SK-N-SH (cell line): Measurements from ENCODE around the gene PRR19. TPM values are rescaled to one million over a fixed set of nuclear protein-coding genes. Genes with fewer than 3 reads are reported as not detected.

Experiments
- CTCF ChIA-PET: fragments of 300-600, 350-600 bp; formaldehyde crosslinking; extraction: SDS; loops from one replicate; lab custom pipeline; 2021; lab: Yijun Ruan, JAX
- POLR2A ChIA-PET: fragments of 350-600 bp; sonication (Branson Sonifier 250); formaldehyde crosslinking; extraction: SDS; loops from one replicate; lab custom pipeline; 2020; ENCODE audit warnings: antibody characterized with exemption, inconsistent platforms; lab: Yijun Ruan, JAX
- DNase-seq: peaks from one replicate; pipeline ENCODE4 v3.0.0; 2012
- H2AFZ ChIP-seq: fragments of 200-600 bp; sonication (generic); 2 replicates; pipeline ENCODE4 v1.8.1; 2016; ENCODE audit warnings: antibody characterized with exemption, mild to moderate bottlenecking, low read depth
- H3F3A ChIP-seq: fragments of 200-600 bp; sonication (generic); replicated peaks from 2 replicates; pipeline ENCODE3; 2016; ENCODE audit warnings: antibody characterized with exemption, mild to moderate bottlenecking; ENCODE audit not compliant: insufficient read depth
- H3K27ac ChIP-seq, 2 experiments: fragments of 200-500 bp in 1 of 2; fragments of 200-600 bp in 1 of 2; sonication (Bioruptor generic) in 1 of 2; sonication (generic), shearing (Covaris generic) in 1 of 2; 2 replicates each; pipeline versions ENCODE4 v1.5.1 to v1.6.1; 2014 to 2016; ENCODE audit warnings: low read depth in 2 of 2, inconsistent platforms in 1 of 2, low read length in 1 of 2, mild to moderate bottlenecking in 1 of 2, mixed read lengths in 1 of 2
- H3K27me3 ChIP-seq: fragments of 200-600 bp; sonication (generic), shearing (Covaris generic); 2 replicates; pipeline ENCODE4 v1.6.1; 2016; ENCODE audit warnings: mixed run types; ENCODE audit not compliant: insufficient read depth
- H3K36me3 ChIP-seq, 2 experiments: fragments of 200-500 bp in 1 of 2; fragments of 200-600 bp in 1 of 2; sonication (Bioruptor generic) in 1 of 2; sonication (generic) in 1 of 2; replicated peaks in 1 of 2; 2 replicates each; pipeline versions ENCODE3 to v1.5.1; 2014 to 2016; ENCODE audit warnings: low read length in 1 of 2, mild to moderate bottlenecking in 1 of 2; ENCODE audit not compliant: insufficient read depth in 2 of 2, control insufficient read depth in 1 of 2
- H3K4me1 ChIP-seq, 2 experiments: fragments of 200-500 bp in 1 of 2; fragments of 200-600 bp in 1 of 2; sonication (Bioruptor generic) in 1 of 2; sonication (generic), shearing (Covaris generic) in 1 of 2; 2 replicates each; pipeline versions ENCODE4 v1.5.1 to v1.6.1; 2014 to 2016; ENCODE audit warnings: low read depth in 1 of 2, low read length in 1 of 2, mixed run types in 1 of 2; ENCODE audit not compliant: insufficient read depth in 2 of 2, control insufficient read depth in 1 of 2
- H3K4me2 ChIP-seq: fragments of 200-600 bp; sonication (generic), shearing (Covaris generic); 2 replicates; pipeline ENCODE4 v1.6.1; 2017; ENCODE audit warnings: mixed run types
- H3K4me3 ChIP-seq, 2 experiments: fragments of 200-500 bp in 1 of 2; fragments of 200-600 bp in 1 of 2; sonication (Bioruptor generic) in 1 of 2; sonication (generic), shearing (Covaris generic) in 1 of 2; 2 replicates each; pipeline versions ENCODE4 v1.5.1 to v1.8.1; 2014 to 2016; ENCODE audit warnings: low read depth in 2 of 2, inconsistent platforms in 1 of 2, low read length in 1 of 2, mild to moderate bottlenecking in 1 of 2, mixed read lengths in 1 of 2, moderate library complexity in 1 of 2
- H3K79me2 ChIP-seq: fragments of 200-600 bp; sonication (generic); 2 replicates; pipeline ENCODE4 v1.8.1; 2017; ENCODE audit warnings: mild to moderate bottlenecking; ENCODE audit not compliant: insufficient read depth
- H3K9ac ChIP-seq: fragments of 200-600 bp; sonication (generic); 2 replicates; pipeline ENCODE4 v1.6.1; 2017; ENCODE audit warnings: mixed run types
- H3K9me2 ChIP-seq: fragments of 200-600 bp; sonication (generic); 2 replicates; pipeline ENCODE4 v1.6.1; 2017; ENCODE audit warnings: mixed run types
- H3K9me3 ChIP-seq: fragments of 200-600 bp; sonication (generic); 2 replicates; pipeline ENCODE4 v1.6.1; 2017; ENCODE audit warnings: mixed run types, mild to moderate bottlenecking, moderate library complexity
- H4K20me1 ChIP-seq: fragments of 200-600 bp; sonication (generic); 2 replicates; pipeline ENCODE4 v1.6.1; 2017; ENCODE audit warnings: mild to moderate bottlenecking, mixed run types; ENCODE audit not compliant: insufficient read depth
- ELF1 ChIP-seq: IDR thresholded peaks from 2 replicates; pipeline ENCODE4 v1.4.0; 2012
- EZH2phosphoT487 ChIP-seq: fragments of 200-600 bp; sonication (generic); IDR thresholded peaks from 2 replicates; pipeline ENCODE4 v1.6.1; 2017; ENCODE audit warnings: low read depth, mixed run types, mild to moderate bottlenecking, antibody characterized with exemption, moderate library complexity, borderline replicate concordance
- FOSL2 ChIP-seq: IDR thresholded peaks from 2 replicates; pipeline ENCODE4 v1.4.0; 2012; ENCODE audit warnings: low read depth, mild to moderate bottlenecking, moderate library complexity, borderline replicate concordance
- GABPA ChIP-seq: IDR thresholded peaks from 2 replicates; pipeline ENCODE4 v1.4.0; 2012; ENCODE audit warnings: low read depth, mild to moderate bottlenecking
- MEF2A ChIP-seq: IDR thresholded peaks from 2 replicates; pipeline ENCODE4 v1.4.0; 2012; ENCODE audit warnings: low read depth, borderline replicate concordance
- NFIC ChIP-seq: IDR thresholded peaks from 2 replicates; pipeline ENCODE4 v1.4.0; 2012; ENCODE audit warnings: borderline replicate concordance
- POLR2AphosphoS5 ChIP-seq: IDR thresholded peaks from 2 replicates; pipeline ENCODE4 v1.6.1; 2012; ENCODE audit warnings: low read depth, low read length
- RCOR1 ChIP-seq: fragments of 150-350 bp; IDR thresholded peaks from 2 replicates; pipeline ENCODE4 v1.6.1; 2017; ENCODE audit warnings: antibody characterized with exemption, low read length
- REST ChIP-seq: IDR thresholded peaks from 2 replicates; pipeline ENCODE4 v1.6.1; 2012; ENCODE audit warnings: mild to moderate bottlenecking, low read depth, low read length, moderate library complexity
- SIN3A ChIP-seq: IDR thresholded peaks from 2 replicates; pipeline ENCODE4 v1.6.1; 2012; ENCODE audit warnings: low read depth, mild to moderate bottlenecking, low read length, moderate library complexity, borderline replicate concordance
- SMC3 ChIP-seq: IDR thresholded peaks from 2 replicates; pipeline ENCODE4 v1.6.1; 2012; ENCODE audit warnings: low read depth, low read length, improper control_type of control experiment
- TAF1 ChIP-seq: IDR thresholded peaks from 2 replicates; pipeline ENCODE4 v1.6.1; 2012; ENCODE audit warnings: low read depth, mild to moderate bottlenecking, low read length, moderate library complexity, borderline replicate concordance
- TCF12 ChIP-seq: IDR thresholded peaks from 2 replicates; pipeline ENCODE4 v1.4.0; 2012
- TEAD4 ChIP-seq: IDR thresholded peaks from 2 replicates; pipeline ENCODE4 v1.4.0; 2012; ENCODE audit warnings: mild to moderate bottlenecking, borderline replicate concordance; ENCODE audit not compliant: insufficient read depth
- USF1 ChIP-seq: IDR thresholded peaks from 2 replicates; pipeline ENCODE4 v1.4.0; 2012; ENCODE audit warnings: low read depth, borderline replicate concordance
- YY1 ChIP-seq: IDR thresholded peaks from 2 replicates; pipeline ENCODE4 v1.4.0; 2012; ENCODE audit warnings: low read depth, mild to moderate bottlenecking
- WGBS: methylation state at CpG from one replicate; pipeline ENCODE4 v1.1.6; 2017; ENCODE audit warnings: low lambda C conversion rate; 5-methylcytosine and 5-hydroxymethylcytosine counted together
- polyA plus RNA-seq, 3 experiments: library from polyadenylated mRNA; depleted of rRNA; stranded (reverse); fragments of >200 nt; gene quantifications; 2 replicates each; pipeline ENCODE4 v1.2.3, GENCODE V29; 2012
- TF ChIP-seq, protein P1 (sequence below): IDR thresholded peaks from 2 replicates; pipeline ENCODE4 v1.4.0; 2012; ENCODE audit warnings: low read depth
- TF ChIP-seq, protein P2 (sequence below): fragments of 200-600 bp; sonication (generic); IDR thresholded peaks from 2 replicates; pipeline ENCODE4 v1.6.1; 2017; ENCODE audit warnings: antibody characterized with exemption, mild to moderate bottlenecking, moderate library complexity

Gene PRR19
- polyA plus RNA-seq, 1 of the 3 experiments (the other 2 are of a cell fraction), result 1.3 TPM

DNA sequence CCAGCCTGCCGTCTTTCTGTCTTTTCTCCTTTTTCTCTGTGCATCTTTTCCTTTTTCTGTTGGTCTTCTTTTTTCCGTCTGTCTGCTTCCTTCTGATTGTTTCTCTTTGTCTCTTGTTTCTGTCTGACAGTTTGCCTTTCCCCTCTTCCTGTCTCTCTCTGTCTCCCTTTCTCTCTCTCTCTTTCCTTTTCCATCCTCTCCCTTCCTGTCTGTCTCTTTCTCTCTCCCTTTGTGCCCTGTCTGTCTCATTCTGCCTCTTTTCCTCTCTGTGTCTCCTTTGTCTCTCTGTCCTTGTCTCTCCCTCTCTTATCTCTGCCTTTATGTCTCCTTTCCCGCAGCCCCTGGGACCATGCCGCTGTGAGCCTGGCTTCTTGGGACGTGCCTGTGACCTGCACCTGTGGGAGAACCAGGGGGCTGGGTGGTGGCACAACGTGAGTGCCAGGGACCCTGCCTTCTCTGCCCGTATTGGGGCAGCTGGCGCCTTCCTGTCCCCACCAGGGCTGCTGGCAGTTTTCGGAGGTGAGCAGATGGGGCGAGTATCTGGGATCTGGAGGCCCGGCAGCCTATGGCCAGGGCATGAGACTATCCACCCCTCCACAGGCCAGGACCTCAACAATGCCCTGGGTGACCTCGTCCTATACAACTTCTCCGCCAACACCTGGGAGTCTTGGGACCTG lies 32.9 kb downstream of the PRR19 start (continued):
- no peak for TF ChIP-seq REST
- TF ChIP-seq TAF1, result no peak
- no peak for TF ChIP-seq TCF12
- TF ChIP-seq, all 33 proteins: peak for 0

- Histone ChIP-seq H4K20me1 (no peaks in the 10 kb centered on the region), H3K36me3 (peaks cover 8 to 9% of the 10 kb centered on the region in 2 experiments), H3K9ac (no peak overlapping the region), H3K4me1 (no peaks in the 10 kb centered on the region), H2AFZ (no peak overlapping the region), H3K27ac (no peak overlapping the region), H3F3A (no peaks in the 10 kb centered on the region), H3K79me2 (0 out of 2 replicates have a peak, but pooled peaks cover 2% of the 10 kb centered on the region), H3K9me3 (no peaks in the 10 kb centered on the region), H3K4me2 (no peak overlapping the region), H3K9me2 (no peaks in the 10 kb centered on the region), H3K4me3 (no peak overlapping the region), H3K27me3 (no peaks in the 10 kb centered on the region)
- ChIA-PET POLR2A (no interaction called here), CTCF (no interaction called here)
- TF ChIP-seq, protein P1, sequence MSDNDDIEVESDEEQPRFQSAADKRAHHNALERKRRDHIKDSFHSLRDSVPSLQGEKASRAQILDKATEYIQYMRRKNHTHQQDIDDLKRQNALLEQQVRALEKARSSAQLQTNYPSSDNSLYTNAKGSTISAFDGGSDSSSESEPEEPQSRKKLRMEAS, result no peak
- TF ChIP-seq YY1 (no peak), RCOR1 (no peak), NFIC (no peak), TCF12 (no peak), GABPA (no peak), FOSL2 (no peak), USF1 (no peak), MEF2A (no peak), REST (no peak), TEAD4 (no peak), ELF1 (no peak), SMC3 (no peak), POLR2AphosphoS5 (no peak), SIN3A (no peak), EZH2phosphoT487 (no peak)
- TF ChIP-seq, protein P2, sequence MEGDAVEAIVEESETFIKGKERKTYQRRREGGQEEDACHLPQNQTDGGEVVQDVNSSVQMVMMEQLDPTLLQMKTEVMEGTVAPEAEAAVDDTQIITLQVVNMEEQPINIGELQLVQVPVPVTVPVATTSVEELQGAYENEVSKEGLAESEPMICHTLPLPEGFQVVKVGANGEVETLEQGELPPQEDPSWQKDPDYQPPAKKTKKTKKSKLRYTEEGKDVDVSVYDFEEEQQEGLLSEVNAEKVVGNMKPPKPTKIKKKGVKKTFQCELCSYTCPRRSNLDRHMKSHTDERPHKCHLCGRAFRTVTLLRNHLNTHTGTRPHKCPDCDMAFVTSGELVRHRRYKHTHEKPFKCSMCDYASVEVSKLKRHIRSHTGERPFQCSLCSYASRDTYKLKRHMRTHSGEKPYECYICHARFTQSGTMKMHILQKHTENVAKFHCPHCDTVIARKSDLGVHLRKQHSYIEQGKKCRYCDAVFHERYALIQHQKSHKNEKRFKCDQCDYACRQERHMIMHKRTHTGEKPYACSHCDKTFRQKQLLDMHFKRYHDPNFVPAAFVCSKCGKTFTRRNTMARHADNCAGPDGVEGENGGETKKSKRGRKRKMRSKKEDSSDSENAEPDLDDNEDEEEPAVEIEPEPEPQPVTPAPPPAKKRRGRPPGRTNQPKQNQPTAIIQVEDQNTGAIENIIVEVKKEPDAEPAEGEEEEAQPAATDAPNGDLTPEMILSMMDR, result no peak
- 86% methylated on average over 7 of the region's 7 CpGs for WGBS
- no peak for DNase-seq
Measured at GRCh38 chr19:42335374-42335936, 33.5 kb downstream of the PRR19 start.
